Measurements from ENCODE around the gene MAT2A. TPM values are rescaled to one million over a fixed set of nuclear protein-coding genes. Genes with fewer than 3 reads are reported as not detected.

MAT2A gene
- total and polyA plus RNA-seq, 9 of the 15 experiments (the other 6 are each of a cell fraction or from before 2014, with no cell fraction given), result 130 to 1,027 (median 240) TPM

DNA sequence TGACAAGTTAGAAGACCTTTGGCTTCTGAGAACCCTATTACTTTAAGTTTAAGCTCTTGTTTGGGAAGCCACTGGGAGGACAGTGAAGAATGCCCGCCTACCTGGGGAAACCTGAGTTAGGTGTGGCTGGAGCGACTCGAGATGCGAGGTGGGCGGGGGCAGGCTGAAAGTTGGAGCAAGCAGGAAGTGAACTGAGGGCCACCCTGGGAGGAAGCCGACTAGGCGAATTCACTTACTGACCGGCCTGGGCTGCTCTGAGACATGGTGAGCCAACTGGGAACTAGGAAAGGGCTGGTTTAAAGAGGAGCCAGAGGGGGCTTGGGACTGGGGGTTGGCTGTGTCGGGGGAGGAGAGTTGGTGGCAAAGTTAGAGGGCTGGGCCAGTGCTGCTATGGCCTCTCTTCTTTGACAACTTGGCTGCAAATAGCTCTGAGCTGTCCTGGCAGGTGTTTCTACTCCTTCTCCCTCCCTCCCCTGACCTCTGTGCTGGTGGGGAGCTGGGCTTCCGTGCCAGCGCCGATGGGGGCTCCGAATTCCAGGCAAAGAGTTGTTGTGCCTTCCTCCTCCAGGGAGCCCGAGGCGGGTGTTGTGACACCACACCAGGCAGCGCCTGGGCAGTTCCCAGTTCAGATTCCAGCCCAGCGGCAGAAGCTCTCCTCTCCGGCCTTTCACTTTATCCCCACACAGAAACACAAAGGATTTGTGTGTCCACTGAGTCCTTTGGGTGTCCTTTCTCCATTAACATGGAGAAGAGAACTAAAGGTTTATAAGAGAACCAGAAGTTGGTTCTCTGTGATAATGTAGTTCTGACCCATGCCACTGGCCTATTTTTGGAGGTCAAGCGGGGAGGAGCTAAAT, 38.6 kb downstream of the MAT2A start, which contains the start of gene VAMP8 (continued):
- TF ChIP-seq RBM17 (IDR thresholded peaks at IDR 0.05; ENCODE audit: borderline replicate concordance, low read depth, low read length) (no peak), ZNF384 (IDR thresholded peaks at IDR 0.05; ENCODE audit: low read depth, low read length) (no peak), BMI1 (IDR thresholded peaks at IDR 0.05; ENCODE audit: low read length) (no peak), TOE1 (IDR thresholded peaks at IDR 0.05; ENCODE audit: borderline replicate concordance) (no peak), TOE1 (CRISPR knock-in tag; IDR thresholded peaks at IDR 0.05; ENCODE audit: borderline replicate concordance, low read depth) (no peak), EHMT2 (IDR thresholded peaks at IDR 0.05) (no peak), ETV1 (tag; conservative IDR thresholded peaks at IDR 0.05; ENCODE audit: low read depth) (0 out of 2 replicates have a peak, but pooled peaks have one; percentile 17), ZEB2 (IDR thresholded peaks at IDR 0.05) (peak; percentile 86), POLR2G (IDR thresholded peaks at IDR 0.05; ENCODE audit: low read depth, low read length) (peak; percentile 67), ZNF274 (IDR thresholded peaks at IDR 0.05; ENCODE audit: borderline replicate concordance, low read depth, low read length) (no peak), JUNB (CRISPR knock-in tag; conservative IDR thresholded peaks at IDR 0.05) (no peak)
- TF ChIP-seq, protein P1, sequence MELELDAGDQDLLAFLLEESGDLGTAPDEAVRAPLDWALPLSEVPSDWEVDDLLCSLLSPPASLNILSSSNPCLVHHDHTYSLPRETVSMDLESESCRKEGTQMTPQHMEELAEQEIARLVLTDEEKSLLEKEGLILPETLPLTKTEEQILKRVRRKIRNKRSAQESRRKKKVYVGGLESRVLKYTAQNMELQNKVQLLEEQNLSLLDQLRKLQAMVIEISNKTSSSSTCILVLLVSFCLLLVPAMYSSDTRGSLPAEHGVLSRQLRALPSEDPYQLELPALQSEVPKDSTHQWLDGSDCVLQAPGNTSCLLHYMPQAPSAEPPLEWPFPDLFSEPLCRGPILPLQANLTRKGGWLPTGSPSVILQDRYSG (tag; conservative IDR thresholded peaks at IDR 0.05; ENCODE audit: low read depth), result no peak
- TF ChIP-seq, protein P2, sequence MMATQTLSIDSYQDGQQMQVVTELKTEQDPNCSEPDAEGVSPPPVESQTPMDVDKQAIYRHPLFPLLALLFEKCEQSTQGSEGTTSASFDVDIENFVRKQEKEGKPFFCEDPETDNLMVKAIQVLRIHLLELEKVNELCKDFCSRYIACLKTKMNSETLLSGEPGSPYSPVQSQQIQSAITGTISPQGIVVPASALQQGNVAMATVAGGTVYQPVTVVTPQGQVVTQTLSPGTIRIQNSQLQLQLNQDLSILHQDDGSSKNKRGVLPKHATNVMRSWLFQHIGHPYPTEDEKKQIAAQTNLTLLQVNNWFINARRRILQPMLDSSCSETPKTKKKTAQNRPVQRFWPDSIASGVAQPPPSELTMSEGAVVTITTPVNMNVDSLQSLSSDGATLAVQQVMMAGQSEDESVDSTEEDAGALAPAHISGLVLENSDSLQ (IDR thresholded peaks at IDR 0.05), result no peak
- TF ChIP-seq, protein P3, sequence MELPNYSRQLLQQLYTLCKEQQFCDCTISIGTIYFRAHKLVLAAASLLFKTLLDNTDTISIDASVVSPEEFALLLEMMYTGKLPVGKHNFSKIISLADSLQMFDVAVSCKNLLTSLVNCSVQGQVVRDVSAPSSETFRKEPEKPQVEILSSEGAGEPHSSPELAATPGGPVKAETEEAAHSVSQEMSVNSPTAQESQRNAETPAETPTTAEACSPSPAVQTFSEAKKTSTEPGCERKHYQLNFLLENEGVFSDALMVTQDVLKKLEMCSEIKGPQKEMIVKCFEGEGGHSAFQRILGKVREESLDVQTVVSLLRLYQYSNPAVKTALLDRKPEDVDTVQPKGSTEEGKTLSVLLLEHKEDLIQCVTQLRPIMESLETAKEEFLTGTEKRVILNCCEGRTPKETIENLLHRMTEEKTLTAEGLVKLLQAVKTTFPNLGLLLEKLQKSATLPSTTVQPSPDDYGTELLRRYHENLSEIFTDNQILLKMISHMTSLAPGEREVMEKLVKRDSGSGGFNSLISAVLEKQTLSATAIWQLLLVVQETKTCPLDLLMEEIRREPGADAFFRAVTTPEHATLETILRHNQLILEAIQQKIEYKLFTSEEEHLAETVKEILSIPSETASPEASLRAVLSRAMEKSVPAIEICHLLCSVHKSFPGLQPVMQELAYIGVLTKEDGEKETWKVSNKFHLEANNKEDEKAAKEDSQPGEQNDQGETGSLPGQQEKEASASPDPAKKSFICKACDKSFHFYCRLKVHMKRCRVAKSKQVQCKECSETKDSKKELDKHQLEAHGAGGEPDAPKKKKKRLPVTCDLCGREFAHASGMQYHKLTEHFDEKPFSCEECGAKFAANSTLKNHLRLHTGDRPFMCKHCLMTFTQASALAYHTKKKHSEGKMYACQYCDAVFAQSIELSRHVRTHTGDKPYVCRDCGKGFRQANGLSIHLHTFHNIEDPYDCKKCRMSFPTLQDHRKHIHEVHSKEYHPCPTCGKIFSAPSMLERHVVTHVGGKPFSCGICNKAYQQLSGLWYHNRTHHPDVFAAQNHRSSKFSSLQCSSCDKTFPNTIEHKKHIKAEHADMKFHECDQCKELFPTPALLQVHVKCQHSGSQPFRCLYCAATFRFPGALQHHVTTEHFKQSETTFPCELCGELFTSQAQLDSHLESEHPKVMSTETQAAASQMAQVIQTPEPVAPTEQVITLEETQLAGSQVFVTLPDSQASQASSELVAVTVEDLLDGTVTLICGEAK (IDR thresholded peaks at IDR 0.05), result peak; percentile 28; the same call in 1 of the 2 replicates
- TF ChIP-seq, protein P3 (CRISPR knock-in tag; IDR thresholded peaks at IDR 0.05), result no peak

Measured in K562 (cell line).